Neuronal stem cell (in vitro differentiated cells): ENCODE results near the gene KDM6A.

Experiments used
- DNase-seq: peaks from one replicate; pipeline ENCODE4 v3.0.0-alpha.2; 2013; ENCODE audit warnings: low spot score
- H2AFZ ChIP-seq: one replicate; pipeline ENCODE4 v1.6.1; 2013; ENCODE audit warnings: mild to moderate bottlenecking, low read length, inconsistent platforms
- H2AK5ac ChIP-seq: 2 replicates; pipeline ENCODE4 v1.6.1; 2013; ENCODE audit warnings: low read depth, mild to moderate bottlenecking, inconsistent platforms, low read length, moderate library complexity, mixed read lengths
- H2BK120ac ChIP-seq: 2 replicates; pipeline ENCODE4 v1.6.1; 2013; ENCODE audit warnings: low read depth, mild to moderate bottlenecking, inconsistent platforms, low read length, moderate library complexity, mixed read lengths
- H2BK12ac ChIP-seq: one replicate; pipeline ENCODE4 v1.6.1; 2013; ENCODE audit warnings: low read length, inconsistent platforms
- H2BK15ac ChIP-seq: 2 replicates; pipeline ENCODE4 v1.6.1; 2013; ENCODE audit warnings: mild to moderate bottlenecking, low read length, inconsistent platforms, mixed read lengths
- H2BK5ac ChIP-seq: one replicate; pipeline ENCODE4 v1.6.1; 2013; ENCODE audit warnings: inconsistent platforms, mild to moderate bottlenecking, low read length, moderate library complexity
- H3K14ac ChIP-seq: one replicate; pipeline ENCODE4 v1.6.1; 2013; ENCODE audit warnings: low read length, inconsistent platforms
- H3K18ac ChIP-seq: 2 replicates; pipeline ENCODE4 v1.6.1; 2013; ENCODE audit warnings: low read length, inconsistent platforms
- H3K23ac ChIP-seq: 2 replicates; pipeline ENCODE4 v1.6.1; 2013; ENCODE audit warnings: low read depth, mild to moderate bottlenecking, mixed read lengths, low read length, inconsistent platforms; ENCODE audit not compliant: poor library complexity
- H3K27ac ChIP-seq: replicated peaks from 3 replicates; pipeline ENCODE4 v1.5.1; 2013; ENCODE audit warnings: low read length, inconsistent platforms
- H3K27me3 ChIP-seq, 3 experiments: 2 replicates each; pipeline ENCODE4 v1.6.1; 2013; ENCODE audit warnings: low read length in 3 of 3, mild to moderate bottlenecking in 2 of 3, inconsistent platforms in 1 of 3, low read depth in 1 of 3, mixed read lengths in 1 of 3, moderate library complexity in 1 of 3; ENCODE audit not compliant: control insufficient read depth in 3 of 3, insufficient read depth in 3 of 3
- H3K36me3 ChIP-seq, 2 donors: replicated peaks in 1 of 2; 2 replicates each; pipeline ENCODE4 v1.6.1; 2013; ENCODE audit warnings: low read length in 2 of 2; ENCODE audit not compliant: control insufficient read depth in 2 of 2, insufficient read depth in 2 of 2
- H3K4ac ChIP-seq: 2 replicates; pipeline ENCODE4 v1.6.1; 2013; ENCODE audit warnings: inconsistent platforms, mild to moderate bottlenecking, low read length, moderate library complexity
- H3K4me1 ChIP-seq, 2 donors: 1 replicate in 1 of 2; 2 replicates in 1 of 2; pipeline ENCODE4 v1.6.1; 2013; ENCODE audit warnings: low read length in 2 of 2, low read depth in 1 of 2; ENCODE audit not compliant: control insufficient read depth in 2 of 2, insufficient read depth in 1 of 2
- H3K4me2 ChIP-seq: one replicate; pipeline ENCODE4 v1.6.1; 2013; ENCODE audit warnings: mild to moderate bottlenecking, low read length, inconsistent platforms; ENCODE audit not compliant: insufficient read depth, poor library complexity, severe bottlenecking
- H3K4me3 ChIP-seq, 2 donors: 2 replicates each; pipeline ENCODE4 v1.5.1; 2013; ENCODE audit warnings: low read length in 2 of 2, mild to moderate bottlenecking in 2 of 2, inconsistent platforms in 1 of 2, moderate library complexity in 1 of 2
- H3K79me1 ChIP-seq: one replicate; pipeline ENCODE4 v1.6.1; 2013; ENCODE audit warnings: low read depth, mild to moderate bottlenecking, inconsistent platforms, low read length, moderate library complexity
- H3K9ac ChIP-seq: one replicate; pipeline ENCODE4 v1.6.1; 2013; ENCODE audit warnings: mild to moderate bottlenecking, low read depth, low read length, inconsistent platforms; ENCODE audit not compliant: poor library complexity
- H3K9me3 ChIP-seq, 2 donors: replicated peaks in 1 of 2; 2 replicates each; pipeline versions ENCODE3 to v1.6.1; 2013; ENCODE audit warnings: low read length in 2 of 2, mild to moderate bottlenecking in 2 of 2, inconsistent platforms in 1 of 2, low read depth in 1 of 2, mixed read lengths in 1 of 2, moderate library complexity in 1 of 2; ENCODE audit not compliant: control insufficient read depth in 2 of 2, insufficient read depth in 1 of 2
- H4K8ac ChIP-seq: one replicate; pipeline ENCODE4 v1.6.1; 2013; ENCODE audit warnings: low read depth, mild to moderate bottlenecking, inconsistent platforms, low read length, moderate library complexity
- H4K91ac ChIP-seq: one replicate; pipeline ENCODE4 v1.6.1; 2013; ENCODE audit warnings: low read length, low read depth, mild to moderate bottlenecking, inconsistent platforms; ENCODE audit not compliant: poor library complexity
- WGBS, 2 donors: extraction: QIAGEN DNeasy Blood & Tissue Kit; methylation state at CpG; one replicate each; pipeline ENCODE4 v1.1.7; 2013; ENCODE audit warnings: missing lambda C conversion rate in 2 of 2, mixed read lengths in 1 of 2; ENCODE audit not compliant: insufficient read length in 2 of 2, insufficient replicate concordance in 1 of 2; ENCODE audit errors: extremely low coverage in 2 of 2; 5-methylcytosine and 5-hydroxymethylcytosine counted together

KDM6A gene

DNA sequence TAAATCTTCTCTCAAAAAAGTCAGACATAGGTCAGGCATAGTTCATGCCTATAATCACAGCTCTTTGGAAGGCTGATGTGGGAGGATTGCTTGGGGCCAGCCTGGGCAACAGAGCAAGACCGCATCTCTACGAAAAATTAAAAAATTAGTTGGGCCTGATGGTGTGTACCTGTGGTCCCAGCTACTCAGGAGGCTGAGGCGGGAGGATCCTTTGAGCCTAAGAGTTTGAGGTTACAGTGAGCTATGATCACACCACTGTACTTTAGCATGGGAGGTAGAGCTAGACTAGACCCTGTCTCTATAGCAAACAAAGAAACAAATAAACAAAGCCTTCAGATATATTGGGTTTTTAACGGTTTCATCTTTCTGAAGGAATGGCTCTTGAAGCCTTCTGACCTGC lies 265.5 kb downstream of the KDM6A start:
- no peak overlapping the region for H3K4me3 ChIP-seq
- no peak overlapping the region for H2BK120ac ChIP-seq
- H2BK5ac ChIP-seq, result no peak overlapping the region
- no peaks in the 10 kb centered on the region for H3K9me3 ChIP-seq
- no peak overlapping the region for H4K91ac ChIP-seq
- no peak overlapping the region for H3K23ac ChIP-seq
- DNase-seq, result no peak
- no peak overlapping the region for H3K27ac ChIP-seq
- no peak overlapping the region for H3K18ac ChIP-seq
- no CpG with 5 or more reads among the region's 4 CpGs for WGBS, 2 donors
- H3K36me3 ChIP-seq, result no peaks in the 10 kb centered on the region
- H3K4me2 ChIP-seq, result no peak overlapping the region
- no peak overlapping the region for H4K8ac ChIP-seq
- no peaks in the 10 kb centered on the region for H3K4me1 ChIP-seq
- no peak overlapping the region for H3K9ac ChIP-seq
- no peak overlapping the region for H3K14ac ChIP-seq
- H2BK12ac ChIP-seq, result no peak overlapping the region
- H3K4ac ChIP-seq, result no peak overlapping the region
- H2AK5ac ChIP-seq, result no peak overlapping the region
- no peaks in the 10 kb centered on the region for H3K27me3 ChIP-seq
- no peak overlapping the region for H2AFZ ChIP-seq
- H3K79me1 ChIP-seq, result no peaks in the 10 kb centered on the region
- no peak overlapping the region for H2BK15ac ChIP-seq

DNA sequence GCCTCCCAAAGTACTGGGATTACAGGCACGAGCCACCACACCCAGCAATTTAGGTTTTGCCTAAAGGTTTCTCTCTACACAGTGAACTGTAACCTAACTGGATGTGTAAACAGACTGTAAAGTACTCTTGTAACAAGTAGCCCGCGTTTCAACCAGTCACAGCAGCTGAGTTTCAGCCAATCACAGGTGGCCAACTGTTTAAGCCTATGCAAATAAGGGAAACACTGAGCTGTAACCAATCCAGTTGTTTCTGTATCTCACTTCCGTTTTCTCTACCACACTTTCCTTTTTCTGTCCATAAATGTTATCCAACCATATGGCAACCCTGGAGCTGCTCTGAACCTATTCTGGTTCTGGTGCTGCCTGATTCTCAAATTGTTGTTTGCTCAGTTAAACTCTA lies 267.8 kb downstream of the KDM6A start:
- H3K14ac ChIP-seq, result no peak overlapping the region
- WGBS, 2 donors, result no CpG with 5 or more reads among the region's 4 CpGs
- H3K9me3 ChIP-seq, result no peaks in the 10 kb centered on the region
- H3K36me3 ChIP-seq, result no peaks in the 10 kb centered on the region
- no peak overlapping the region for H2BK15ac ChIP-seq
- no peak overlapping the region for H2AK5ac ChIP-seq
- H3K27ac ChIP-seq, result no peak overlapping the region
- no peak overlapping the region for H3K4ac ChIP-seq
- no peaks in the 10 kb centered on the region for H3K4me1 ChIP-seq
- no peak overlapping the region for H4K8ac ChIP-seq
- no peak overlapping the region for H2BK12ac ChIP-seq
- H2AFZ ChIP-seq, result no peak overlapping the region
- no peak overlapping the region for H3K9ac ChIP-seq
- H3K79me1 ChIP-seq, result no peaks in the 10 kb centered on the region
- DNase-seq, result no peak
- H3K18ac ChIP-seq, result no peak overlapping the region
- H3K4me2 ChIP-seq, result no peak overlapping the region
- H3K23ac ChIP-seq, result no peak overlapping the region
- H3K4me3 ChIP-seq, result no peak overlapping the region
- no peak overlapping the region for H4K91ac ChIP-seq
- no peaks in the 10 kb centered on the region for H3K27me3 ChIP-seq
- no peak overlapping the region for H2BK120ac ChIP-seq
- no peak overlapping the region for H2BK5ac ChIP-seq

GRCh38 chrX:45142185-45142584 lies 269.2 kb downstream of the KDM6A start:
- H2AK5ac ChIP-seq, result no peak overlapping the region
- H2AFZ ChIP-seq, result no peak overlapping the region
- no peak overlapping the region for H4K8ac ChIP-seq
- H2BK15ac ChIP-seq, result no peak overlapping the region
- H3K4ac ChIP-seq, result no peak overlapping the region
- H2BK12ac ChIP-seq, result no peak overlapping the region
- no peak overlapping the region for H2BK5ac ChIP-seq
- no peaks in the 10 kb centered on the region for H3K9me3 ChIP-seq
- H3K9ac ChIP-seq, result no peak overlapping the region
- H3K4me3 ChIP-seq, result no peak overlapping the region
- DNase-seq, result no peak
- H3K79me1 ChIP-seq, result no peaks in the 10 kb centered on the region
- no peak overlapping the region for H4K91ac ChIP-seq
- H3K4me2 ChIP-seq, result no peak overlapping the region
- H3K27ac ChIP-seq, result no peak overlapping the region
- H3K18ac ChIP-seq, result no peak overlapping the region
- no peaks in the 10 kb centered on the region for H3K27me3 ChIP-seq
- H3K23ac ChIP-seq, result no peak overlapping the region
- no peak overlapping the region for H3K14ac ChIP-seq
- H2BK120ac ChIP-seq, result no peak overlapping the region
- H3K36me3 ChIP-seq, result no peaks in the 10 kb centered on the region
- no peaks in the 10 kb centered on the region for H3K4me1 ChIP-seq

DNA sequence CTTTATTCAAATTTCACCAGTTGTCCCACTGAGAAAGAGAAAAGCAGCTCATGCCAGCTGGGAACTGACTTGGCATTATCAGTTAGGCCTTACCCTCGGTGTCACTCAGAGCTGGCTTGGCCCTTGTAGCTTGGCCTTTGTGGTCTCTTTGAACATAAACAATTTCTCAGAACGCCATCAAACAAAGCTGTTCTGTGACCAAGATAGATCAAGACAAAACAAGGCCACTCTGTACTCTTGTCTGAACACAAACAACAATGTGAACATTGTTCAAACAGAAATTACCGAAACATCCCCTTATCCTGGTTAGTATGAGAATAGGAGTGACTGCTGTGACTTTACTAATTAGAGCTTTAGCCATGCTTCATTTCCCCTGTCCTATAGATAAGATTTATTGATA lies 270.5 kb downstream of the KDM6A start:
- no peak overlapping the region for H4K91ac ChIP-seq

More for the DNA sequence above, 270.5 kb downstream of the KDM6A start:
- WGBS, 2 donors, result no CpG with 5 or more reads among the region's 3 CpGs
- Histone ChIP-seq H2AK5ac (no peak overlapping the region), H3K4me2 (no peak overlapping the region), H3K4ac (no peak overlapping the region), H2BK120ac (no peak overlapping the region), H3K23ac (no peak overlapping the region), H2BK15ac (no peak overlapping the region), H3K9ac (no peak overlapping the region), H3K79me1 (no peaks in the 10 kb centered on the region), H3K27me3 (no peaks in the 10 kb centered on the region), H2BK5ac (no peak overlapping the region), H3K27ac (no peak overlapping the region), H2BK12ac (no peak overlapping the region), H2AFZ (no peak overlapping the region), H3K36me3 (no peaks in the 10 kb centered on the region), H3K9me3 (no peaks in the 10 kb centered on the region), H4K8ac (no peak overlapping the region), H3K4me3 (no peak overlapping the region), H3K14ac (no peak overlapping the region), H3K18ac (no peak overlapping the region), H3K4me1 (no peaks in the 10 kb centered on the region)
- no peak for DNase-seq
